ENCODE data around the gene ZFAND5.
A peak's percentile ranks its signal among the peaks of the same experiment; 100 is the strongest.

Gene ZFAND5

DNA sequence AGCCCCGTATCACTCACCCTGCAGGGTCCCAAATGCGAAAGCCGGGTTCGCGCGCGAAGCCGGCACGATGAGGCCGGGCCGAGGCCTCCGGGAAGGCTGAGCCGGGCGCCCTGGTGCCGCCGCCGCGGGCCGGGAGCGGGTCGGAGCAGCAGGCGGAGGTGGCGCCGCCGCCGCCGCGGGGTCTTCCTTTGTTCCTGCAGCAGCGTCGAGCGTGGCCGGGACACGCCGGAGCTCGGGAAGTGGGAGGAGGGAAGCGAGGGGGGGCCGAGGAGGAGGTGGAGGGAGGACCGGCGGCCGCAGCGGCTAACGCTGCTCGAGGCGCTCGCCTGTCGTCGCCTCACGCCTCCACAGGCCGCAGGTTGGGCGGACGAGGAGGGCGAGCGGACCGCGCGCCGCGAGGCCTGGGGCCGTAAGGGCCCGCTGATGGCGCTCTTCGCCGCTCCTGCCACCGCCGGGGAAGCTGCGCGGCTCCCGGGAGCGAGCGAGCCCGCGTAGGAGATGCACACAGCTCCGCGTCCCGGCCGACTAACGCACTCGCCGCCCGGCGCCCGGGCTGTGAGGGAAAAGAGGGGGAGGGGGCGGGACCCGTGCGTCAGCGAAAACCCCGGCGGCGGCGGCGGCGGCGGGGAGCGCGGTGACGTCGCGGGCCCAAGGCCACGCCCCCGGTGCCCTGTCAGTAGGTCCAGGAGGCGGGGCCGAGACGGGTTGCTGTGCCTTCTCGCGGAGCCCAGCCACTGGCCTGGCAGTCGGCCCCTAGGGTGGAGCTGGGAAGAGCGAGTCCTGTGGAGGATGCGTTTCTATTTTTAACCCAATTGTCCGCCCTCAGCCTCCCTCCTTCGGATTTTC lies at the start of gene ZFAND5:
ZFAND5 (minus strand) TSS at position 530 of the 846 bp plus-strand sequence. CDS start 4,430 bp downstream, outside the sequence.
- DNase-seq (ENCODE audit: low spot score): peak; percentile 97

- no peak for DNase-seq (ENCODE audit: low spot score)
These were observed 47.6 kb upstream of the ZFAND5 start for GRCh38 chr9:72412483-72413040.

GRCh38 chr9:72410214-72410613 lies 45.2 kb upstream of the ZFAND5 start:
- DNase-seq (ENCODE audit: low spot score): no peak

GRCh38 chr9:72407114-72407513 lies 42.1 kb upstream of the ZFAND5 start:
- DNase-seq (ENCODE audit: low spot score): no peak

DNA sequence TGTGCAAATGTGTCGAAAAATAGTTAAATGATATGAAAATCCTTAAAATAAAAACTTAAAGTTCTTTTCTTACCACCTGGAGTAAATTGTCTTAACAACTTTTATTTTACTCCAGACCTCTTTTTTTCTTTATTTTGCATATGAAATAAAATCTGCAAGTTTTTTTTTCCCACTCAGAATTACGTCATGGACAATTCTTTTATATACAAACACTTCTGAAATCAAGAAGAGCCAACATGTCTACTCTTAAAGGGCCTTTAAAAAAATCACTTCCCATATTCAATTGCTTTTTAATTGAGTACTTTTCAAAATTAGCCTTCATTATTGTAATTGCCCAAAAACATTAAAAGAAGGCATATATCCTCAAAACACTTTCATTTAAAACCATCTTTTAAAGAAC lies 37.7 kb upstream of the ZFAND5 start:
- no peak for DNase-seq (ENCODE audit: low spot score)

DNA sequence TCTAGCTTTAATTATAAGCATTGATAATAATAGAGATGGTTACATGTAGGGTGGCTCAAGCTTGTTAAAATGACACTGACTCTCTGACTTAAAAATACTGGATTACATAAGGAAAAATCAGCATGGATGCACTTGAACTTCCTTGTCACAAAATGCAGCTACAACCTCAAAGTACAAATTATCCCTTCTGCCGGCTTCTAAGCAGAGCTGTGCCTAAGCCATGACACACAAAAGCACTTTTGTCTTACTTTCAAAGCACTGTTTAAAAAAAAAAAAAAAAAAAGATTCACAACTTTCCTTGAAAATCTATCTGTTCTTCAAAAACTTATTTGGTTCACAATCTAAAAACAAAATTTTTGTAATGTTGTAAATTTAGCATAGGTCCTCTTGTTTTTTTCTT lies 36.4 kb upstream of the ZFAND5 start:
- DNase-seq (ENCODE audit: low spot score): no peak

DNA sequence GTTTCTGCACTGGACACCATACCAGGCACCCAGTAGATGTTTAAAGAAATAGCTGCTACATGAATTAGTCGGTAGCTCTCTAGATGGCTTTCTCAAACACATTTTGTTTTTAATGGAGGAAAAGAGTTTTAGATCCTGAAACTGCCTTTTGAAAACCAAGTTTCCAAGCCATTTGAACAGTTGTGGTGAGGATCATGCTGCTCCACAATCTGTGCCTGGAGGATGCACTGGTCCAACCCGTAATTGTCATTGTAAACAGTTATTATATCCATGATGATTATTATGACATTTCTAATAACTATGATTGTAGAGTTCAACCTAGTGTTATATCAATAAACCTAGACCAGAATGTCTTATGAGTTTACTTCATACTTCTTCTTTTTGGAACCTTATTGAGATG lies 35.9 kb upstream of the ZFAND5 start:
- DNase-seq (ENCODE audit: low spot score): no peak

GRCh38 chr9:72399391-72399790 lies 34.4 kb upstream of the ZFAND5 start:
- DNase-seq (ENCODE audit: low spot score): no peak

DNA sequence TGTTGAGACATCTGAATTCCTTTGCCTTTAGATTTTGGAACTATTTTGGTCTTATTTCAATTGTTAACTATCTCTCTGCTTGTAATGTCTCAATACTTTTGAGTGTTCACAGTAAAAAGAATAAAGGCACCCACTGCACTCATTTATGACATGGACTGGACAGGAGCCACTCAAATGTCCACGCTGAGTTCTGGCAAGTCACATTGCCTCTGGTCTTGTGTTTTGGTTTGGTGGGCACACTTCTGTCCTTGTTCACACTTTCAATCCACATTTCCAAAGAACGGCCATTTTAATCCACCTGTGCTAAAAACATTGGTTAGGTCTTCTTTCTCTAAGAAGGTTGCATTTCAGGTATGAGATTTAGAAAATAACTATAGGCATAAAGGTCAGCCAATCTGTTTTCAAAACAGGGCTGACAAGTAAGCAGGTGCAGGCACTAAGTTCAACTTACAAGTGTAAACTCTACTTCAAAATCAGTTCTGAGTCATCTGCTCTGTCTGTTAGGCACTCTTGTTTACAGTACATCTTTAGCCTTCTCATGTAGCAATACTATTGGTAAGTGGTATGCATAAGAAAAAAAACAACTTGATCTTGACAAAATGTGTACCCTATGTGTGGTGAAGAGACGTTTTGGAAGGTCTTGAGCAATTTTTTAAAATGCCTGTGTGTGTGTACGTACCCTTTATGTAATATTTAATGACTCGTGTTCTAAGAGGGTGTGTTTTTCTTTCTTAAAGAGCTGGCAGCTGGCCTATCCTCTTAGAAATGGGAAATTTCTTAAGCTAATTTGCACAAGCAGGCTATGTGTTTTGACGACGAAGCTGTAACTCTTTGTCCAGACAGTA lies 31.5 kb upstream of the ZFAND5 start:
- no peak for DNase-seq (ENCODE audit: low spot score)

GRCh38 chr9:72394066-72394465 lies 29.1 kb upstream of the ZFAND5 start:
- DNase-seq (ENCODE audit: low spot score): no peak

- peak; percentile 65 for DNase-seq (ENCODE audit: low spot score)
These were observed 25.9 kb upstream of the ZFAND5 start for GRCh38 chr9:72390907-72391306.

DNA sequence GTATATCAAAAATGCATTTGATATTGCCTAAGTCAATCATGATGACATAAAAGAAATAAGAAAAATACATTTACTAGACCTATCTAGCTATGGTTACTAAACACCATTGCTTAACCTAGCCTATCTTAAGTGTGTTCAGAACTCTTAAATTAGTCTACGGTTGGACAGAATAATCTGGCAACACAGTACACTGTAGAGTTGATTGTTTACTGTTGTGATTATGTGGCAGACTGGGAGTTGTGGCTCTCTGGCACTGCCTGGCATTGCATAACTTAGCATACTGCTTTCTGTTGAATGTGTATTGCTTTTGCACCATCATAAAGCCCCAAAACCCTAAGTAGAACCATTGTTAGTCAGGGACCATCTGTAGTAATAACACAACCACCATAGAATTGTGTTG lies 21.2 kb upstream of the ZFAND5 start:
- DNase-seq (ENCODE audit: low spot score): no peak

- no peak for DNase-seq (ENCODE audit: low spot score)
These were observed 19.9 kb upstream of the ZFAND5 start for GRCh38 chr9:72384710-72385485.

DNA sequence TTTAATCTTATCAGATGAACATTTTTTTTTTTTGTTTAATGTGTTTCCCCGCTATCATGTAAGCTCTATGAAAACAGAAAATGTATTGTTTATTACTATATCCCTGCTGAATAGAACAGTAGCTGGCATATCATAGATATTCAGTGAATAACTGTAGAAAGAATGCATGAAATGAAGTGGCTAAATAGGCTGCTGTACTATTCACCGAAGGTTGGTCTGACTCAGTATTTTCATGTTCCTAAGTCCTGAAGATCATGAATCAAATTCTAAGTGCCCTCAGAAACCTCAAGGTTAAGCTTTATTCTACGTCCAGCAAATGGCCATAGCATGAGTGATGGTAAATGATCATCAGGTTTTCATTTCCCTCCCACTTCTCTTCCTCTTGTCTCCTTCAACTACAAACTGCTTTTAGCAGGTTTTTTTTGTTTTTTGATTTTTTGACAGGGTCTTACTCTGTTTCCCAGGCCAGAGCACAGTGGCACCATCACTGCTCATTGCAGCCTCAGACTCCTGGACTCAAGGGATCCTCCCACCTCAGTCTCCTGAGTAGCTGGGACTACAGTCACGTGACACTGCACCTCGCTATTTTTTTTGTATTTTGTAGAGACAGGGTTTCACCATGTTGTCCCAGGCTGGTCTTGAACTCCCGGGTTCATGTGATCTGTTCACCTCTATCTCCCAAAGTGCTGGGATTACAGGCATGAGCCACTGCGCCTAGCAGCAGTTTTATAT lies 19.1 kb upstream of the ZFAND5 start:
- DNase-seq (ENCODE audit: low spot score): no peak

DNA sequence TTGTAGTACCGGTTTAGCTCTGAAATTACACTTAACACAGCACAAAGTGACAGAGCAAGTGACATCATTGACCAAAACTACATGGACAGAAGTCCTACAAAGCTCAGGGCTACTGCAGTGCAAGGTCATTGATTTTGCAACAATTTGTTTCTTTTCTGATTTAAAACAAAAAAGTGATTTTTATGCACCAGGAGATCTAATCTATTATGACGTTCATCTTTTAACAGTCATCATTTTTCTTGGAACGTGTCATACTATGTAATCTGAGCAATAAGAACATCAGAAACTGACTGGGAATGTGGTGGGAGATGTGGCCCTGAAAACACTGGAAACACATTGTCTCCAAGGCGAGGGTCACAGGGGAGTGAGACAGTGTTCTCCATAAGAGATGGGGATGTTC lies 17.4 kb upstream of the ZFAND5 start:
- DNase-seq (ENCODE audit: low spot score): no peak

- DNase-seq (ENCODE audit: low spot score): no peak
These were observed 12.0 kb upstream of the ZFAND5 start for GRCh38 chr9:72377041-72377440.

DNA sequence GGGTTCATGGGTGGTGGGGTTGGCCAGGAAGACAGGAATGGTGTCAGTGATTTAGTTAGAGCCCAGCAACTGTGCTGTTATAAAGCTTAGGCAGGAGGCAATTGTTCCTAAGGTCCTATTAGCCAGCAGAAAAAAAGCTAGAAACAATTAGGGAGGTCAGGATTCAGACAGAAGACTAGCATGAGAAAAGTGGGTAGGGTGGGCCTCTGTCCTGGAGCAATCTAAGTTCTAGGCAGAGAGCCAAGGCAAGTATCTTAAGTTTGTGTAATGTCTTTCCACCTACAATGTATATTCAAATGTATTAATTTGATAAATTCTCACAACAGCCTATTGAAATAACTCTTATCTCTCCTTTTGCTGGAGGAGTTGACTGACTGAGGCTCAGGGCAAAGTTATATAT lies 6.1 kb upstream of the ZFAND5 start:
- no peak for DNase-seq (ENCODE audit: low spot score)

GRCh38 chr9:72365525-72366256 lies 683 bp upstream of the ZFAND5 start:
- DNase-seq (ENCODE audit: low spot score): peak; percentile 72

DNA sequence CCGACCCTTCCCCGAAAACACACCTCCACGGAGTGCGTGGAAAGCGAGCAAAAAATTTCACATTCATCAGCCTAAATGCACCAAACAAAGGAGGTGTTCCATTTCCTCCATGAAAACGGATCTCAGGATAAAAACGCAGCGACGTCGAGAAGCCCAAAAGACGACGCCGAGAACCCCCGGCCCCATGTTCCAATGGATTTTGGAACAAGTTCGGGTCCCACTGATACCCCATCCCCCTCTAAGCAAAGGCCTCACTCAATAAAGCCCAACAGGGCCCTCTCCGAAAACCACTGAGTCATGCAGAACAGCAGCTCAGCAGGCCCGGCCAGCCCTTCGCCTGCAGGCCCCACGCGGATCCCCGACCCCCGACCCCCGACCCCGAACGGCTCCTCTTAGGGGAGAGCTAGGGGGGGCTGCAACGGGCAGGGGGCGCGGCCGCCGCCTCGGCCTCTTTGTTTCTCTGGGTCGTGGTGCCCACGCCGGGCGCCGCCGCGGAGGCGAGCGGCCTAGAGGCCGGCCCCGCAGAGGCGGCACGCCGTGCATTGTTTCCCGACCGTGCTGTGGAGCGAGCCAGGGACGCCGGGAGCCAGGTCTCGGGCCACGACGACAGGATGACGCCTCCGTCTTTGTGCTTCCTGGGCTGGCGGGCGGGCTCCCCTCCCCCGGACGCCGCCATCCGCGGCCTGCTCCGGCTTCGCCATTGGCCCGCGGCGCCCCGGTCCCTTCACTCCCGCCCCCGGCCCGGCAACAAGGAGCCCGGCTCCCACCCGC lies 915 bp downstream of the ZFAND5 start:
- DNase-seq (ENCODE audit: low spot score): peak; percentile 67

GRCh38 chr9:72363236-72363635 lies 1.8 kb downstream of the ZFAND5 start:
- DNase-seq (ENCODE audit: low spot score): no peak

All from D341Med (cell line).